Measurements from ENCODE around the gene CASQ2.

DNA sequence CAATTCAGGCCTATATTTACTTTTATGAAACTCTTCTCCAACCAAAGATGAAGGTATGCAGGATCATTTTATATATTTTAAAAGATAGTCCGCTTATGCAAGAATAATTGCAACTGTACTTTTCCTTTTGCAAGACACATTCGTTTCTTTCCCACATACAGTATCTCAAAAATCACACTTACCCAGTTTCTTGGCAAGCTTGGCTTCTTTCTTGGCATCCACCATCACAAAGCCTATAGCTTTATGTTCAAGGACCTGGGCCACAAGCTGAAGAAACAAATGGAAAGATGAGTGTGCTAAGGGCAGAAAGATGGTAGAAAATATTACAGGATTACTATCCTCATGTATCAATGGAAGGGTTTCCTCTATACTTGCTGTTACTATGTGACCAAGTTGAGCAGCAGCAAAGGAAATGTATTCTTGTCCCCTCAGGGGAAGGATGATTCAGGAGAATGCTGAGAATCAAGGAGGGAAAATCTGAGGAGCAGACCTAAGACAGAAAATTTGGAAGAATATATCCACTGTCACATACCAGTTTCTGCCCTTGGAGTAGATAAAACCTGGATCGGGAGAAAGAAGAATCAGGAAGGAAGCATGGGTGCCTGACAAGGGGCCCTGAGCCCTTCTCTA, 23.8 kb downstream of the CASQ2 start:
- TF ChIP-seq, protein P1, sequence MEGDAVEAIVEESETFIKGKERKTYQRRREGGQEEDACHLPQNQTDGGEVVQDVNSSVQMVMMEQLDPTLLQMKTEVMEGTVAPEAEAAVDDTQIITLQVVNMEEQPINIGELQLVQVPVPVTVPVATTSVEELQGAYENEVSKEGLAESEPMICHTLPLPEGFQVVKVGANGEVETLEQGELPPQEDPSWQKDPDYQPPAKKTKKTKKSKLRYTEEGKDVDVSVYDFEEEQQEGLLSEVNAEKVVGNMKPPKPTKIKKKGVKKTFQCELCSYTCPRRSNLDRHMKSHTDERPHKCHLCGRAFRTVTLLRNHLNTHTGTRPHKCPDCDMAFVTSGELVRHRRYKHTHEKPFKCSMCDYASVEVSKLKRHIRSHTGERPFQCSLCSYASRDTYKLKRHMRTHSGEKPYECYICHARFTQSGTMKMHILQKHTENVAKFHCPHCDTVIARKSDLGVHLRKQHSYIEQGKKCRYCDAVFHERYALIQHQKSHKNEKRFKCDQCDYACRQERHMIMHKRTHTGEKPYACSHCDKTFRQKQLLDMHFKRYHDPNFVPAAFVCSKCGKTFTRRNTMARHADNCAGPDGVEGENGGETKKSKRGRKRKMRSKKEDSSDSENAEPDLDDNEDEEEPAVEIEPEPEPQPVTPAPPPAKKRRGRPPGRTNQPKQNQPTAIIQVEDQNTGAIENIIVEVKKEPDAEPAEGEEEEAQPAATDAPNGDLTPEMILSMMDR (IDR thresholded peaks at IDR 0.05): no peak
- TF ChIP-seq POLR2A (IDR thresholded peaks at IDR 0.05): no peak
